Calu3 (cell line): ENCODE data around the gene SHROOM3. TPM values are rescaled to one million over a fixed set of nuclear protein-coding genes. Genes with fewer than 3 reads are reported as not detected.

Experiments used
- BruUV-seq: library from RNA; stranded (reverse); fragments of 400-500 nt; replicated peaks from 2 replicates; lab custom pipeline; 2021; lab: Mats Ljungman, UMichigan
- CTCF ChIA-PET: fragments of 300-600 bp; sonication (Branson Sonifier 250); formaldehyde crosslinking; loops from one replicate; lab custom pipeline; 2022; ENCODE audit warnings: antibody characterized with exemption; lab: Charles Lee
- DNase-seq: peaks from one replicate; pipeline ENCODE4 v3.0.0; 2022
- H3K27ac Mint-ChIP-seq: one replicate; pipeline ENCODE4 v1.8.0; 2022; ENCODE audit warnings: mixed read lengths; ENCODE audit not compliant: unreplicated experiment
- H3K27me3 Mint-ChIP-seq: one replicate; pipeline ENCODE4 v1.8.0; 2022; ENCODE audit warnings: mixed read lengths; ENCODE audit not compliant: unreplicated experiment
- H3K36me3 Mint-ChIP-seq: one replicate; pipeline ENCODE4 v1.8.0; 2022; ENCODE audit warnings: mild to moderate bottlenecking, moderate library complexity, mixed read lengths; ENCODE audit not compliant: insufficient read depth, unreplicated experiment
- H3K4me1 Mint-ChIP-seq: one replicate; pipeline ENCODE4 v1.8.0; 2022; ENCODE audit warnings: mild to moderate bottlenecking, low read depth, mixed read lengths; ENCODE audit not compliant: unreplicated experiment
- H3K4me3 Mint-ChIP-seq: one replicate; pipeline ENCODE4 v1.8.0; 2022; ENCODE audit warnings: mild to moderate bottlenecking, low read depth, moderate library complexity, mixed read lengths; ENCODE audit not compliant: unreplicated experiment
- H3K9me3 Mint-ChIP-seq: one replicate; pipeline ENCODE4 v1.8.0; 2022; ENCODE audit warnings: low read depth, mixed read lengths; ENCODE audit not compliant: unreplicated experiment
- CTCF ChIP-seq: fragments of 200-600 bp; IDR thresholded peaks from one replicate; pipeline ENCODE4 v1.8.0; 2022; ENCODE audit warnings: antibody characterized with exemption; ENCODE audit not compliant: unreplicated experiment
- intact Hi-C: fragments of 100-400 bp; cut with micrococcal nuclease; formaldehyde crosslinking; loops from one replicate; pipeline ENCODE4 v1.10.0; 2022; ENCODE audit not compliant: unreplicated experiment
- total RNA-seq: library from RNA; stranded (reverse); gene quantifications from 2 replicates; pipeline ENCODE4 v1.2.3, GENCODE V29; 2022

Gene SHROOM3
- total RNA-seq, 1 experiment from 2014 or later = 114 TPM

GRCh38 chr4:76476571-76476970, 41.5 kb downstream of the SHROOM3 start:
- H3K27ac Mint-ChIP-seq = no peak overlapping the region
- H3K4me1 Mint-ChIP-seq = no peaks in the 10 kb centered on the region

GRCh38 chr4:76484654-76485053, 49.6 kb downstream of the SHROOM3 start:
- Mint-ChIP-seq H3K27ac (peak overlapping the region; percentile 54), H3K27me3 (no peaks in the 10 kb centered on the region), H3K9me3 (peaks cover 3% of the 10 kb centered on the region), H3K4me1 (peaks cover 39% of the 10 kb centered on the region), H3K4me3 (no peak overlapping the region), H3K36me3 (peaks cover 4% of the 10 kb centered on the region)
- no TSS peak for BruUV-seq
- TF ChIP-seq CTCF = no peak
- no peak for DNase-seq
- CTCF ChIA-PET = interaction anchor here (0.6 kb wide), 1 partner anchor 16 kb away, joined by 5 read pairs; no protein-coding TSS in a partner anchor
- intact Hi-C loops = loop anchor here (5.0 kb wide), 1 partner anchor 32 kb away; no protein-coding TSS in a partner anchor

More at GRCh38 chr4:76476571-76476970, 41.5 kb downstream of the SHROOM3 start:
- no peak for DNase-seq
- BruUV-seq = no TSS peak
- Mint-ChIP-seq H3K27me3 (no peaks in the 10 kb centered on the region), H3K4me3 (no peak overlapping the region), H3K36me3 (no peaks in the 10 kb centered on the region), H3K9me3 (peaks cover 3% of the 10 kb centered on the region)
- intact Hi-C loops = no loop called here
- TF ChIP-seq CTCF = no peak
- CTCF ChIA-PET = interaction anchor here (0.6 kb wide), 2 partner anchors 19 to 97 kb away, joined by 3 read pairs; no protein-coding TSS in a partner anchor

GRCh38 chr4:76485450-76485849, 50.4 kb downstream of the SHROOM3 start:
- CTCF ChIA-PET = no interaction called here
- no peak for TF ChIP-seq CTCF
- Mint-ChIP-seq H3K9me3 (peaks cover 3% of the 10 kb centered on the region), H3K27ac (peak overlapping the region; percentile 54), H3K27me3 (no peaks in the 10 kb centered on the region), H3K4me3 (no peak overlapping the region), H3K36me3 (peaks cover 4% of the 10 kb centered on the region), H3K4me1 (peaks cover 40% of the 10 kb centered on the region)
- BruUV-seq = no TSS peak
- peak; percentile 27 for DNase-seq
- intact Hi-C loops = loop anchor here (5.0 kb wide), 1 partner anchor 33 kb away; no protein-coding TSS in a partner anchor

DNA sequence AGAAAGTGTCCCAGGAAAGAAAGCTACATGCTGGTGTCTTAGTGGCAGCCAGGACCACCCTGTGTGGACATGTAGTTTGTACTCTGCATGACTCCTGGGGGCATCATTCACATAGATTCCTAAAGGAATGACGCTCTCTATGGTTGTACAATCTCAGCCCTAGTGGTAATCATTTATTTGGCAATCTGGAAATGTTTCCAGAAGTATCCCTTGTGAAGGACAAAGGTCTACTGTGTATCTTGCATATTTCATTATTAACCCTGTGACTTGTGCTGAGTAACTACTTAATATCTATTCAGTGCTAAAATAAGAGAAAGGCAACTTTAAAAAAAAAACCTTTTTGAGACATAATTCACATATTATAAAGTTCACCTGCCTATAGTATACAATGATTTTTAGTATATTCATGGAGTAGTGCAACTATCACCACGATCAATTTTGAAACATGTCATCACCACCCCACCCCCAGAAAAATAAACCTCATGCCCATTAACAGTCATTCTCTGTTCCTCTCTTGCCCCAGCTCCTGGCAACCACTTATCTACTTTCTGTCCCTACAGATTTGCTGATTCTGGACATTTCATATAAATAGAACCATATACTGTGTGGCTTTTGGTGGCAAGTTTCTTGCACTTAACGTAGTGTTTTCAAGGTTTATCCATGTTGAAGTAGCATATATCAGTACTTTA, 51.7 kb downstream of the SHROOM3 start:
- peaks cover 40% of the 10 kb centered on the region for H3K4me1 Mint-ChIP-seq
- peaks cover 4% of the 10 kb centered on the region for H3K36me3 Mint-ChIP-seq
- H3K9me3 Mint-ChIP-seq = no peaks in the 10 kb centered on the region
- CTCF ChIA-PET = no interaction called here
- TF ChIP-seq CTCF = no peak
- intact Hi-C loops = loop anchor here (5.0 kb wide), 1 partner anchor 34 kb away; no protein-coding TSS in a partner anchor
- no peak overlapping the region for H3K4me3 Mint-ChIP-seq
- no peak for DNase-seq
- H3K27me3 Mint-ChIP-seq = no peaks in the 10 kb centered on the region
- no peak overlapping the region for H3K27ac Mint-ChIP-seq
- no TSS peak for BruUV-seq
